Ishikawa (cell line): ENCODE measurements around the gene MCM6.

Source experiments
- CEBPB ChIP-seq: IDR thresholded peaks from 2 replicates; pipeline ENCODE4 v1.6.1; 2012
- EGR1 ChIP-seq: IDR thresholded peaks from 2 replicates; pipeline ENCODE4 v1.6.1; 2012
- EP300 ChIP-seq: IDR thresholded peaks from 2 replicates; pipeline ENCODE4 v1.6.1; 2012; ENCODE audit warnings: borderline replicate concordance
- FOXM1 ChIP-seq: IDR thresholded peaks from 2 replicates; pipeline ENCODE4 v1.6.1; 2012; ENCODE audit warnings: low read depth, borderline replicate concordance
- MAX ChIP-seq: IDR thresholded peaks from 2 replicates; pipeline ENCODE4 v1.6.1; 2012
- NFIC ChIP-seq: IDR thresholded peaks from 2 replicates; pipeline ENCODE4 v1.6.1; 2012
- RAD21 ChIP-seq: IDR thresholded peaks from 2 replicates; pipeline ENCODE4 v1.6.1; 2012; ENCODE audit warnings: low read depth
- REST ChIP-seq: IDR thresholded peaks from 2 replicates; pipeline ENCODE4 v1.6.1; 2012; ENCODE audit warnings: low read depth, mild to moderate bottlenecking
- TAF1 ChIP-seq: IDR thresholded peaks from 2 replicates; pipeline ENCODE4 v1.6.1; 2012; ENCODE audit warnings: low read depth, mild to moderate bottlenecking
- TCF12 ChIP-seq: IDR thresholded peaks from 2 replicates; pipeline ENCODE4 v1.6.1; 2012; ENCODE audit warnings: low read depth
- TEAD4 ChIP-seq: IDR thresholded peaks from 2 replicates; pipeline ENCODE4 v1.6.1; 2012
- YY1 ChIP-seq: IDR thresholded peaks from 2 replicates; pipeline ENCODE4 v1.6.1; 2012; ENCODE audit warnings: low read depth
- ZBTB7A ChIP-seq: IDR thresholded peaks from 2 replicates; pipeline ENCODE4 v1.6.1; 2012; ENCODE audit warnings: low read depth

GRCh38 chr2:135829378-135830135 is 46.7 kb downstream of the MCM6 start:
- TF ChIP-seq TAF1 (no peak), MAX (no peak), REST (no peak), CEBPB (no peak), EP300 (no peak), TEAD4 (no peak), TCF12 (no peak), FOXM1 (no peak), ZBTB7A (no peak), YY1 (no peak), EGR1 (no peak), RAD21 (no peak), NFIC (no peak)
